Measurements from ENCODE around the gene SCG3. TPM values are rescaled to one million over a fixed set of nuclear protein-coding genes. Genes with fewer than 3 reads are reported as not detected.

SCG3 gene
- total RNA-seq, 1 donor from 2014 or later, result not detected

DNA sequence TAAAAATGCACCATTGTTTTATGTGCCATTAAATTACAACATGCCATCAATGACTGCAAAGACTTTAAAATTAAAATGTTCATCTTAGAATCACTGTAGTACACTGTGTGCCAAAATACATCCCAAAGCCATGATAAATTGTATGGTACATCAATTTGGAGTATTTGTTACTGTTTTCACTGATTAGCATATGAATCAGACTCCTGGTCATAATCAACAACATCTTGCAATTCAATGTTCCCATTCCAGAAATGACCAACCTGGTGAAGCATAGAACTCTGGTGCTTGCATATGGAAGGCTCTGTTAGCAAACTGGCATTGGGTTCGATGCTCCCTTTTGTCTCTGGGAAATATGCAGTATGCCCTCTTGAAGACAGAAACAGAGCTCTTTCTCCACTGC, 33.6 kb downstream of the SCG3 start:
- TF ChIP-seq, protein P1, sequence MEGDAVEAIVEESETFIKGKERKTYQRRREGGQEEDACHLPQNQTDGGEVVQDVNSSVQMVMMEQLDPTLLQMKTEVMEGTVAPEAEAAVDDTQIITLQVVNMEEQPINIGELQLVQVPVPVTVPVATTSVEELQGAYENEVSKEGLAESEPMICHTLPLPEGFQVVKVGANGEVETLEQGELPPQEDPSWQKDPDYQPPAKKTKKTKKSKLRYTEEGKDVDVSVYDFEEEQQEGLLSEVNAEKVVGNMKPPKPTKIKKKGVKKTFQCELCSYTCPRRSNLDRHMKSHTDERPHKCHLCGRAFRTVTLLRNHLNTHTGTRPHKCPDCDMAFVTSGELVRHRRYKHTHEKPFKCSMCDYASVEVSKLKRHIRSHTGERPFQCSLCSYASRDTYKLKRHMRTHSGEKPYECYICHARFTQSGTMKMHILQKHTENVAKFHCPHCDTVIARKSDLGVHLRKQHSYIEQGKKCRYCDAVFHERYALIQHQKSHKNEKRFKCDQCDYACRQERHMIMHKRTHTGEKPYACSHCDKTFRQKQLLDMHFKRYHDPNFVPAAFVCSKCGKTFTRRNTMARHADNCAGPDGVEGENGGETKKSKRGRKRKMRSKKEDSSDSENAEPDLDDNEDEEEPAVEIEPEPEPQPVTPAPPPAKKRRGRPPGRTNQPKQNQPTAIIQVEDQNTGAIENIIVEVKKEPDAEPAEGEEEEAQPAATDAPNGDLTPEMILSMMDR (conservative IDR thresholded peaks at IDR 0.05; ENCODE audit: low read depth, low read length), result no peak
- H3K4me3 ChIP-seq (ENCODE audit: low read depth, low read length), result no peak overlapping the region
- no peak for DNase-seq (ENCODE audit: low read depth)

GRCh38 chr15:51718219-51718618, 36.9 kb downstream of the SCG3 start:
- TF ChIP-seq, protein P1 (conservative IDR thresholded peaks at IDR 0.05; ENCODE audit: low read depth, low read length), result no peak
- H3K4me3 ChIP-seq (ENCODE audit: low read depth, low read length), result no peak overlapping the region
- no peak for DNase-seq (ENCODE audit: low read depth)

- DNase-seq (ENCODE audit: low read depth), result no peak
- TF ChIP-seq, protein P1 (conservative IDR thresholded peaks at IDR 0.05; ENCODE audit: low read depth, low read length), result no peak
- H3K4me3 ChIP-seq (ENCODE audit: low read depth, low read length), result no peak overlapping the region
Observed at GRCh38 chr15:51718746-51719145, 37.4 kb downstream of the SCG3 start.

DNA sequence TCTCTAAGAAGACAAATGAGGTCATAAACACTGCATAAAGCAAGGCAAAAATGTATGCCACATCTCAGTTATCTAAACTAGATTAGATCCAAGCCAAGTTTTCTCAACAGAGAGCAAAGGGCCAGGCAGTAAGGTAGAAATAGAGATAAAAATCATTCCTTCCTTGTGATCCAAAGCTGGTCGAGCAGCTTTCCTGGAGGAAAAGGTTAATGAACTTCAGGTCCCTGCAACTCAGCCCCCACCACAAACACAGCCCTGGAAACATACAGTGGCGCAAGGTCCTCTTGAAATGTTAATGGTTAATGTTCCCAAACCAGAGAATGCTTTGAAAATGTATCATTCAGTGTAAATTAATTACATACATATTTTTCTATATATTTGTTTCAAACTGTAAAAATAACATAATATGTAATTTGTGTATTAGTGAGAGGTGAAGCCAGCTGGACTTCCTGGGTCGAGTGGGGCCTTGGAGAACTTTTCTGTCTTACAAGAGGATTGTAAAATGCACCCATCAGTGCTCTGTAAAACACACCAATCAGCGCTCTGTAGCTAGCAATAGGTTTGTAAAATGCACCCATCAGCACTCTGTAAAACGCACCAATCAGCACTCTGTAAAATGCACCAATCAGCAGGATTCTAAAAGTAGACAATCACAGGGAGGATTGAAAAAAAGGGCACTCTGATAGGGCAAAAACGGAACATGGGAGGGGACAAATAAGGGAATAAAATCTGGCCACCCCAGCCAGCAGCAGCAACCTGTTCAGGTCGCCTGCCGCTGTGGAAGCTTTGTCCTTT, 39.1 kb downstream of the SCG3 start:
- TF ChIP-seq, protein P1 (conservative IDR thresholded peaks at IDR 0.05; ENCODE audit: low read depth, low read length), result no peak
- H3K4me3 ChIP-seq (ENCODE audit: low read depth, low read length), result no peak overlapping the region
- no peak for DNase-seq (ENCODE audit: low read depth)

DNA sequence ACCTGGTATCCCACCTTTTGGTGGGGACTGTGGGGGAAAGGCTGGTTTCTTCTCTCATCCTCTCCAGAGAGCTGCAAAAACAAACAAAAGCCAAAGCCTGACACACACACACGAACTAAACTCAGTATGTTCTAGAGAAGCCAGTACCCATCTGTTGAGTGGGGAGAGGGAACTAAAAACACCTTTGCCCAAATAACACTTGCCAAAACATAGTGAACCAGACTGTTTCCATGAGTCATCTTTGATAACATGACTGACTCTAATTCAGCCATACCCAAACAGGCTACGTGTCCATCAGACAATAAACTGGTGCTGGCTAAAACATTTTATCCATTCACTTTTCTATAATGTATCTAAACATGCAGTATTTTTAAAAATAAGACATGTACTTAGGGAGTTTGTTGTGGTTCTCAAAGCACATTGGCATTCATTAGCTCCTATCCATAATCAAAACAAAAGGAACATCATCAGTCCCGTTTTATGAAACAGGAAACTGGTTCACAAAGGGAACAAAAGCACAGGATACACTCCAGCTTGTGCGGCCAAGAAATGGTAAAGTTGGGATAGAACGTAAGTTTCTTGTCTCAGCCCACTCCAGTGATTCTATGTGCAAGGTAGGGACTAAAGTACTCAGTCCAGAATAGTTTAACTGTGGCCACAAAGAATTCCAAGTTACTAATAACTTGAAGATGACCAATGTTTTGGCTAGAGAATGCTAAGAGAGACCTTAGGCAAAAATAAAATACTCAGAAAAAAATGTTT, 40.1 kb downstream of the SCG3 start:
- no peak overlapping the region for H3K4me3 ChIP-seq (ENCODE audit: low read depth, low read length)
- no peak for DNase-seq (ENCODE audit: low read depth)
- TF ChIP-seq, protein P1 (conservative IDR thresholded peaks at IDR 0.05; ENCODE audit: low read depth, low read length), result no peak

DNA sequence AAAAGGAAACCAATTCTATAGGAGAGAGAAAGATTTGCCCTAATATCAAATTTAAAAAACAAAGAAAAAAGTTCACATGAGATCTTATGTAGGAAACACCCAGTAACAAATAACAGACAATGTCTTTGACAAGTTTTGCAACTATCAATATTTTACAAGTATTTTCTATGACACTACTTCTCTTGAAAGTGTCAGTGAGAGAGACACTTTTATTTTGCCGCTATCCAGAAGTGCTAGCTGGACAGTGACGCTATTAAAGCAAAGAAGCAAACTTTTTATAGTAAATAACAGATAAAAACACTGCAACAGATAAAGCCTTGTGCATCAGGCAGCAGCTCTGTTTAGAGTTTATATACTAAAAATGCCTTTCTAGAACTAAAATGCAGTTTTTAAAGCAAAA, 42.9 kb downstream of the SCG3 start:
- TF ChIP-seq, protein P1 (conservative IDR thresholded peaks at IDR 0.05; ENCODE audit: low read depth, low read length), result no peak
- no peak overlapping the region for H3K4me3 ChIP-seq (ENCODE audit: low read depth, low read length)
- DNase-seq (ENCODE audit: low read depth), result no peak

Data from epithelial cell of proximal tubule (primary cell).